GM21360 (cell line): ENCODE measurements around the gene PRR35.
A peak's percentile ranks its signal among the peaks of the same experiment; 100 is the strongest.

Experiments
- ATAC-seq: cut with Tn5 transposase; IDR thresholded peaks from one replicate; pipeline ENCODE4 v1.9.1; 2021; ENCODE audit warnings: mild to moderate bottlenecking, moderate library complexity; ENCODE audit not compliant: unreplicated experiment

PRR35 gene

GRCh38 chr16:578232-578869 lies 18.2 kb downstream of the PRR35 start:
- no peak for ATAC-seq

GRCh38 chr16:578870-579405 lies 18.7 kb downstream of the PRR35 start:
- no peak for ATAC-seq

- ATAC-seq, result no peak
Observed at GRCh38 chr16:580141-580945, 20.1 kb downstream of the PRR35 start.

- no peak for ATAC-seq
Observed at GRCh38 chr16:580946-581498, 20.8 kb downstream of the PRR35 start.

GRCh38 chr16:582218-582613 lies 22.0 kb downstream of the PRR35 start:
- no peak for ATAC-seq

GRCh38 chr16:582614-583331 lies 22.6 kb downstream of the PRR35 start:
- ATAC-seq, result no peak

GRCh38 chr16:583470-583814 lies 23.2 kb downstream of the PRR35 start:
- ATAC-seq, result no peak

- ATAC-seq, result no peak
Observed at GRCh38 chr16:583815-584591, 23.8 kb downstream of the PRR35 start.

- no peak for ATAC-seq
Observed at GRCh38 chr16:585351-585750, 25.2 kb downstream of the PRR35 start.

- no peak for ATAC-seq
Observed at GRCh38 chr16:586047-586644, 26.0 kb downstream of the PRR35 start.

- ATAC-seq, result no peak
Observed at GRCh38 chr16:586645-587590, 26.7 kb downstream of the PRR35 start.

- ATAC-seq, result peak; percentile 18
Observed at GRCh38 chr16:588639-588888, 28.4 kb downstream of the PRR35 start.

GRCh38 chr16:588889-589657 lies 28.9 kb downstream of the PRR35 start:
- ATAC-seq, result peak; percentile 55

GRCh38 chr16:589658-590187 lies 29.5 kb downstream of the PRR35 start, which contains the start of gene RAB40C:
Gene RAB40C (plus strand): TSS chr16:590066. CDS start chr16:590292, 226 bp downstream.
- peak; percentile 73 for ATAC-seq

- ATAC-seq, result no peak
Observed at GRCh38 chr16:590188-590814, 30.1 kb downstream of the PRR35 start.

- no peak for ATAC-seq
Observed at GRCh38 chr16:590815-591200, 30.6 kb downstream of the PRR35 start.

- no peak for ATAC-seq
Observed at GRCh38 chr16:591231-591630, 31.0 kb downstream of the PRR35 start.
